Forelimb muscle (tissue), 1 donor: ENCODE measurements around the gene NIN. TPM values are rescaled to one million over a fixed set of nuclear protein-coding genes. Genes with fewer than 3 reads are reported as not detected.

Source experiments
- DNase-seq: peaks from one replicate; pipeline ENCODE4 v3.0.0-alpha.2; 2013; ENCODE audit warnings: low read depth
- polyA plus RNA-seq: library from polyadenylated mRNA; unstranded; fragments of 120-200 nt; gene quantifications from one replicate; pipeline ENCODE4 v1.2.1, GENCODE V29; 2013; ENCODE audit not compliant: insufficient read length

Gene NIN
- polyA plus RNA-seq, 1 donor, result 40.2 TPM

- no peak for DNase-seq
Observed at GRCh38 chr14:50839691-50840090, 8.7 kb upstream of the NIN start.

- no peak for DNase-seq
Observed at GRCh38 chr14:50839048-50839447, 8.1 kb upstream of the NIN start.

- no peak for DNase-seq
Observed at GRCh38 chr14:50837850-50838470, 7.0 kb upstream of the NIN start.

- no peak for DNase-seq
Observed at GRCh38 chr14:50837271-50837670, 6.3 kb upstream of the NIN start.

- DNase-seq, result no peak
Observed at GRCh38 chr14:50836515-50836914, 5.6 kb upstream of the NIN start.

- no peak for DNase-seq
Observed at GRCh38 chr14:50835280-50835679, 4.3 kb upstream of the NIN start.

- no peak for DNase-seq
Observed at GRCh38 chr14:50834802-50835276, 3.9 kb upstream of the NIN start.

- no peak for DNase-seq
Observed at GRCh38 chr14:50832935-50833630, 2.1 kb upstream of the NIN start.

- no peak for DNase-seq
Observed at GRCh38 chr14:50831726-50832168, 785 bp upstream of the NIN start.

GRCh38 chr14:50830044-50830931 lies 674 bp downstream of the NIN start:
- DNase-seq, result no peak

GRCh38 chr14:50829489-50830043 lies 1.4 kb downstream of the NIN start:
- DNase-seq, result no peak

GRCh38 chr14:50828721-50829488 lies 2.1 kb downstream of the NIN start:
- no peak for DNase-seq

GRCh38 chr14:50826681-50827080 lies 4.3 kb downstream of the NIN start:
- no peak for DNase-seq

GRCh38 chr14:50825307-50825706 lies 5.7 kb downstream of the NIN start:
- no peak for DNase-seq

- no peak for DNase-seq
Observed at GRCh38 chr14:50823762-50824636, 7.0 kb downstream of the NIN start.

GRCh38 chr14:50823051-50823761 lies 7.8 kb downstream of the NIN start:
- DNase-seq, result no peak

GRCh38 chr14:50822501-50823042 lies 8.4 kb downstream of the NIN start:
- DNase-seq, result no peak

GRCh38 chr14:50821510-50822464 lies 9.2 kb downstream of the NIN start:
- no peak for DNase-seq
